Spleen (tissue), 11 donors: ENCODE results near the gene RBMS1. TPM values are rescaled to one million over a fixed set of nuclear protein-coding genes. Genes with fewer than 3 reads are reported as not detected.

ENCODE experiments used
- DNase-seq: peaks from one replicate; pipeline ENCODE4 v3.0.0-alpha.2; 2020
- H3K27ac ChIP-seq, 8 donors: fragments of 200-600 bp; sonication (generic) in 7 of 8; 1 replicate in 4 of 8; 2 replicates in 4 of 8; pipeline versions ENCODE4 v1.5.0 to v1.8.0; 2016 to 2021; ENCODE audit warnings: inconsistent platforms in 4 of 8, mild to moderate bottlenecking in 4 of 8, moderate library complexity in 1 of 8
- H3K27me3 ChIP-seq, 7 donors: fragments of 200-600 bp; sonication (generic) in 6 of 7; replicated peaks in 1 of 7; 1 replicate in 4 of 7; 2 replicates in 3 of 7; pipeline versions ENCODE4 v1.5.0 to v1.8.0; 2016 to 2021; ENCODE audit warnings: inconsistent platforms in 3 of 7, mild to moderate bottlenecking in 1 of 7
- H3K36me3 ChIP-seq, 6 donors: fragments of 200-600 bp; sonication (generic) in 5 of 6; 1 replicate in 4 of 6; 2 replicates in 2 of 6; pipeline versions ENCODE4 v1.5.0 to v1.8.0; 2016 to 2021; ENCODE audit warnings: inconsistent platforms in 2 of 6
- H3K4me1 ChIP-seq, 6 donors: fragments of 200-600 bp; sonication (generic) in 5 of 6; 1 replicate in 3 of 6; 2 replicates in 3 of 6; pipeline versions ENCODE4 v1.5.0 to v1.8.0; 2016 to 2021; ENCODE audit warnings: inconsistent platforms in 3 of 6
- H3K4me3 ChIP-seq, 8 donors: fragments of 200-600 bp; sonication (generic) in 7 of 8; 1 replicate in 4 of 8; 2 replicates in 4 of 8; pipeline versions ENCODE4 v1.5.0 to v1.8.0; 2016 to 2021; ENCODE audit warnings: inconsistent platforms in 4 of 8, mild to moderate bottlenecking in 4 of 8, moderate library complexity in 2 of 8
- H3K9me3 ChIP-seq, 8 donors: fragments of 200-600 bp; sonication (generic) in 7 of 8; 1 replicate in 4 of 8; 2 replicates in 4 of 8; pipeline versions ENCODE4 v1.5.0 to v1.8.0; 2016 to 2021; ENCODE audit warnings: inconsistent platforms in 4 of 8
- POLR2A ChIP-seq, 3 donors: fragments of 450-650 bp; IDR thresholded peaks; one replicate each; pipeline ENCODE4 v1.5.1; 2017; ENCODE audit warnings: antibody characterized with exemption in 3 of 3, mild to moderate bottlenecking in 1 of 3
- POLR2AphosphoS5 ChIP-seq, 3 donors: sonication (generic); formaldehyde crosslinking; IDR thresholded peaks; one replicate each; pipeline ENCODE4 v1.5.1; 2017; ENCODE audit warnings: antibody characterized with exemption in 3 of 3
- WGBS, 5 donors: extraction: QIAGEN DNeasy Blood & Tissue Kit in 3 of 5; methylation state at CpG; one replicate each; pipeline versions ENCODE4 v1.1.5 to v1.1.7; 2013 to 2018; 5-methylcytosine and 5-hydroxymethylcytosine counted together
- intact Hi-C: fragments of 100-400 bp; cut with DNase I; formaldehyde crosslinking; loops from one replicate; pipeline ENCODE4 v1.15.0; 2023; ENCODE audit warnings: low total_unique reads
- polyA plus RNA-seq, 3 donors: library from polyadenylated mRNA; stranded (reverse); fragments of 200-250 nt; gene quantifications; one replicate each; pipeline ENCODE4 v1.2.1, GENCODE V29; 2013
- total RNA-seq, 7 donors: library from RNA; depleted of rRNA in 3 of 7; stranded (reverse); fragments of >200 nt in 3 of 7; fragmentation: NEBNext Ultra II Directional in 4 of 7; extraction: Animal tissue kit (Norgen Biotek cat#: 25700) in 4 of 7; gene quantifications; one replicate each; pipeline versions ENCODE4 v1.1.0 to v1.2.1, GENCODE V29; 2016 to 2021
- TF ChIP-seq, protein P1 (sequence below), 11 experiments: fragments of 200-600 bp in 7 of 11; fragments of 450-650 bp in 4 of 11; sonication (generic) in 4 of 11; IDR thresholded peaks in 8 of 11; conservative IDR thresholded peaks in 3 of 11; 1 replicate in 7 of 11; 2 replicates in 4 of 11; pipeline versions ENCODE4 v1.4.0 to v1.8.0; 2016 to 2021; ENCODE audit warnings: antibody characterized with exemption in 11 of 11, inconsistent platforms in 4 of 11, mild to moderate bottlenecking in 1 of 11
- donor health status: healthy with polysubstance abuse.
- donor health status: DM: no; HTN: no; CAD: no; lungs with moderate emphysema.
- donor health status: DM: no; HTN: no; CAD: no.
- donor health status: Bipolar disorder and iron deficiency.
- donor health status: healthy.
- donor health status: DM: no; HTN: no; CAD: no.
- donor health status: DM: yes; HTN: yes; CAD: no.

The RBMS1 gene
- total and polyA plus RNA-seq, 10 donors, result 18.8 to 151 (median 118) TPM

DNA sequence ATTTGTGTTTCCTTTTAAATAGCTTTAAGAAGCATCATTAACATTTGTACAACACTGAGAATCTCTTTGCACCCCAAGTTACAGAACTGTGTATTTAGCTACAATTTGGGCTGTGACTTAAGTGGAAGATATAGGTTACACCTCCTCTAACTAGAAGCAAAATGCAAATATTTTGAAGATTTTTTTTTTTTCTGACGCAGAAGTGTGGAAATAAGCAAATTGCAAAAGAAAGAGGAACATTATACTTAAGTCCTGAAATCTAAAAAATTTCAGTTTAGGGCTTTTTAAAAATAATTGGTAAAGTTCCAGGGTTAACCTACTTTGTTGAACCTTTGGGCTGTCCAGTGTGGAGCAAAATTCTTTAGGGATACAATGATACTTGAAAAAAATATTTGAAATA is 41.4 kb upstream of the RBMS1 start:
- TF ChIP-seq, protein P1, sequence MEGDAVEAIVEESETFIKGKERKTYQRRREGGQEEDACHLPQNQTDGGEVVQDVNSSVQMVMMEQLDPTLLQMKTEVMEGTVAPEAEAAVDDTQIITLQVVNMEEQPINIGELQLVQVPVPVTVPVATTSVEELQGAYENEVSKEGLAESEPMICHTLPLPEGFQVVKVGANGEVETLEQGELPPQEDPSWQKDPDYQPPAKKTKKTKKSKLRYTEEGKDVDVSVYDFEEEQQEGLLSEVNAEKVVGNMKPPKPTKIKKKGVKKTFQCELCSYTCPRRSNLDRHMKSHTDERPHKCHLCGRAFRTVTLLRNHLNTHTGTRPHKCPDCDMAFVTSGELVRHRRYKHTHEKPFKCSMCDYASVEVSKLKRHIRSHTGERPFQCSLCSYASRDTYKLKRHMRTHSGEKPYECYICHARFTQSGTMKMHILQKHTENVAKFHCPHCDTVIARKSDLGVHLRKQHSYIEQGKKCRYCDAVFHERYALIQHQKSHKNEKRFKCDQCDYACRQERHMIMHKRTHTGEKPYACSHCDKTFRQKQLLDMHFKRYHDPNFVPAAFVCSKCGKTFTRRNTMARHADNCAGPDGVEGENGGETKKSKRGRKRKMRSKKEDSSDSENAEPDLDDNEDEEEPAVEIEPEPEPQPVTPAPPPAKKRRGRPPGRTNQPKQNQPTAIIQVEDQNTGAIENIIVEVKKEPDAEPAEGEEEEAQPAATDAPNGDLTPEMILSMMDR (IDR thresholded peaks at IDR 0.05 in 8 of 11, conservative IDR thresholded peaks at IDR 0.05 in 3 of 11), result no peak
- TF ChIP-seq POLR2AphosphoS5 (IDR thresholded peaks at IDR 0.05) (no peak), POLR2A (IDR thresholded peaks at IDR 0.05) (no peak)
- H3K4me1 ChIP-seq, result peaks cover 0 to 8% (median 0%) of the 10 kb centered on the region in 6 donors
- H3K27ac ChIP-seq, result no peak overlapping the region
- intact Hi-C loops, result no loop called here
- H3K27me3 ChIP-seq, result no peaks in the 10 kb centered on the region
- 40 to 70% (median 57%) methylated on average over 1 of the region's 1 CpG for WGBS, 5 donors
- no peaks in the 10 kb centered on the region for H3K36me3 ChIP-seq
- no peaks in the 10 kb centered on the region for H3K9me3 ChIP-seq
- DNase-seq, result no peak
- no peak overlapping the region for H3K4me3 ChIP-seq

DNA sequence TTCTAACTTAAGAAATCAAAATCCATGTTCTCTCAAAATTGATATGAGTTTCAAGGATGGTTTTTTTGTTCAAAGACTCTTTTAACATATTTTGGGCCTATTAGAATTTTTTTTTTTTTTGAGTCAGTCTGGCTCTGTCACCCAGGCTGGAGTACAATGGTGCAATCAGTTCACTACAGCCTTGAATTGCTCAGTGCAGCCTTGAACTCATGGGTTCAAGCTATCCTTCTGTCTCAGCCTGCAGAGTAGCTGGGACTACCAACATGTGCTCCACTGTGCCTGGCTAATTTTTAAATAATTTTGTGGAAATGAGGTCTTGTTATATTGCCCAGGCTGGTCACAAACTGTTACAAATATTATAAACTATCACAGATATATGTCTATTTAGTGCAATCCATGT is 40.6 kb upstream of the RBMS1 start:
- peaks cover 0 to 8% (median 0%) of the 10 kb centered on the region in 6 donors for H3K4me1 ChIP-seq
- no peaks in the 10 kb centered on the region for H3K27me3 ChIP-seq
- no peak overlapping the region for H3K27ac ChIP-seq
- H3K4me3 ChIP-seq, result no peak overlapping the region
- intact Hi-C loops, result no loop called here
- DNase-seq, result no peak
- H3K9me3 ChIP-seq, result no peaks in the 10 kb centered on the region
- TF ChIP-seq POLR2AphosphoS5 (IDR thresholded peaks at IDR 0.05) (no peak), POLR2A (IDR thresholded peaks at IDR 0.05) (no peak)
- TF ChIP-seq, protein P1 (IDR thresholded peaks at IDR 0.05 in 8 of 11, conservative IDR thresholded peaks at IDR 0.05 in 3 of 11), result no peak
- H3K36me3 ChIP-seq, result no peaks in the 10 kb centered on the region

DNA sequence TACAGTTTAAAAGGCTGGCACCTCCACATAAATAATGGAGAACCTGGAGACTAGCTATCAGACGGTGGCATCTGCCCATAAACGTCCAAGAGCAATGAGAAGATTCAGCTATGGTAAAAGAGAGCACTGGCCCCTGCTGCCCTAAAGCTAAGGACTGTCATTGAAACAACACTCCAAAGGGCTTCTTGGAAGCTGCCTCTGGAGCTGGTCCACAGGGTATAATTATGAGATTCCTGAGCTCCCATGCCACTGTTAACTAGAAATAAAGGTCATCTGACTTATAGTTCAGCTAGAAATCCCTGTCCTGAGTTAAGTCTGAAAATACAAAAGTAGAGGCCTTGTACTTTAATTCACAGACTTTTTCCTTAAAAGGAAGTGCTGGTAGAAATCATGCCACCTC is 39.9 kb upstream of the RBMS1 start:
- Histone ChIP-seq H3K27ac (no peak overlapping the region), H3K27me3 (no peaks in the 10 kb centered on the region), H3K9me3 (no peaks in the 10 kb centered on the region), H3K36me3 (no peaks in the 10 kb centered on the region), H3K4me1 (peaks cover 0 to 8% (median 0%) of the 10 kb centered on the region in 6 donors), H3K4me3 (no peak overlapping the region)
- 67 to 93% (median 79%) methylated on average over 2 of the region's 2 CpGs for WGBS, 5 donors
- no peak for TF ChIP-seq POLR2A (IDR thresholded peaks at IDR 0.05)
- TF ChIP-seq, protein P1 (IDR thresholded peaks at IDR 0.05 in 8 of 11, conservative IDR thresholded peaks at IDR 0.05 in 3 of 11), result no peak
- no peak for TF ChIP-seq POLR2AphosphoS5 (IDR thresholded peaks at IDR 0.05)
- no peak for DNase-seq
- intact Hi-C loops, result no loop called here

DNA sequence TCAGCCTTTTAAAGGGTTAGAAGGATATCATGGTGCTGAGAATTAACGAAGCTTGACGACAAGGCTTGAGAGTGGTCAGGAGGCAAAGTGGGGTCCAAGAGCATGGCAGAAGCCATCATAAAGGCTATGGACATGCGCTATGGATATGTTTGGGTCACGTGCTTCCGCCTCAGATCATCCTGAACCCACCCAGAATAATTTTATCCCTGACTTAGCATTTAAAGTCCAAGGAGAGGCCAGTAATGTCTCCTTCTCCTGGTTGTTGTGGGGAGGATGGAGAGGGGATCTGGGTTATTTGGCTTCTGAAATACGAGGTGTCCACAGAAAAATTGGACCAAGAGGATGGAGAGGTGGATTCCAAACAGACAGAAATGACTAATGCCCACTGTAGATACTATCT is 38.8 kb upstream of the RBMS1 start:
- 88 to 92% (median 90%) methylated on average over 6 of the region's 6 CpGs for WGBS, 5 donors
- intact Hi-C loops, result no loop called here

More for the DNA sequence above, 38.8 kb upstream of the RBMS1 start:
- Histone ChIP-seq H3K36me3 (no peaks in the 10 kb centered on the region), H3K27me3 (no peaks in the 10 kb centered on the region), H3K4me1 (peaks cover 0 to 8% (median 0%) of the 10 kb centered on the region in 6 donors), H3K4me3 (no peak overlapping the region), H3K27ac (no peak overlapping the region), H3K9me3 (no peaks in the 10 kb centered on the region)
- TF ChIP-seq POLR2AphosphoS5 (IDR thresholded peaks at IDR 0.05) (no peak), POLR2A (IDR thresholded peaks at IDR 0.05) (no peak)
- TF ChIP-seq, protein P1 (IDR thresholded peaks at IDR 0.05 in 8 of 11, conservative IDR thresholded peaks at IDR 0.05 in 3 of 11), result no peak
- no peak for DNase-seq
